ENCODE results near the gene C5orf63.
"Not testable (repeated sequence)": the region's sequence is repeated elsewhere in the genome, so short reads cannot be mapped to it uniquely, and the experiment has no call there.

Gene C5orf63

GRCh38 chr5:127053551-127053950 lies 19.8 kb downstream of the C5orf63 start:
- H3K9ac ChIP-seq (ENCODE audit: low read depth, low read length); H3K4me3 ChIP-seq (ENCODE audit: low read length); H3K4me1 ChIP-seq (ENCODE audit: insufficient read depth, low read length); H3K9me3 ChIP-seq (ENCODE audit: insufficient read depth, low read depth, low read length); H3K36me3 ChIP-seq (ENCODE audit: insufficient read depth, low read length); H3K27me3 ChIP-seq (ENCODE audit: insufficient read depth, low read length); H3K27ac ChIP-seq (ENCODE audit: low read depth, low read length): not testable (repeated sequence)
- 98% methylated on average over 6 of the region's 6 CpGs for WGBS

- H3K9ac ChIP-seq (ENCODE audit: low read depth, low read length), result no peak overlapping the region
These were observed 20.3 kb downstream of the C5orf63 start for GRCh38 chr5:127053049-127053448.

GRCh38 chr5:127051591-127051990 lies 21.7 kb downstream of the C5orf63 start:
- WGBS, result 91% methylated on average over 1 of the region's 1 CpG
- no peak overlapping the region for H3K9ac ChIP-seq (ENCODE audit: low read depth, low read length)
- H3K4me3 ChIP-seq (ENCODE audit: low read length), result no peak overlapping the region
- no peaks in the 10 kb centered on the region for H3K9me3 ChIP-seq (ENCODE audit: insufficient read depth, low read depth, low read length)
- no peaks in the 10 kb centered on the region for H3K36me3 ChIP-seq (ENCODE audit: insufficient read depth, low read length)
- H3K27me3 ChIP-seq (ENCODE audit: insufficient read depth, low read length), result no peaks in the 10 kb centered on the region; the same call in 1 of the 2 replicates
- H3K27ac ChIP-seq (ENCODE audit: low read depth, low read length), result no peak overlapping the region
- no peaks in the 10 kb centered on the region for H3K4me1 ChIP-seq (ENCODE audit: insufficient read depth, low read length)

More at GRCh38 chr5:127053049-127053448, 20.3 kb downstream of the C5orf63 start:
- H3K4me1 ChIP-seq (ENCODE audit: insufficient read depth, low read length), result no peaks in the 10 kb centered on the region
- H3K27me3 ChIP-seq (ENCODE audit: insufficient read depth, low read length), result no peaks in the 10 kb centered on the region
- no peaks in the 10 kb centered on the region for H3K36me3 ChIP-seq (ENCODE audit: insufficient read depth, low read length)
- no peaks in the 10 kb centered on the region for H3K9me3 ChIP-seq (ENCODE audit: insufficient read depth, low read depth, low read length)
- H3K27ac ChIP-seq (ENCODE audit: low read depth, low read length), result no peak overlapping the region
- no peak overlapping the region for H3K4me3 ChIP-seq (ENCODE audit: low read length)
- WGBS, result 89% methylated on average over 1 of the region's 3 CpGs

GRCh38 chr5:127046343-127047072 lies 26.8 kb downstream of the C5orf63 start:
- Histone ChIP-seq H3K27ac (ENCODE audit: low read depth, low read length) (no peak overlapping the region), H3K9me3 (ENCODE audit: insufficient read depth, low read depth, low read length) (no peaks in the 10 kb centered on the region), H3K36me3 (ENCODE audit: insufficient read depth, low read length) (no peaks in the 10 kb centered on the region), H3K27me3 (ENCODE audit: insufficient read depth, low read length) (no peaks in the 10 kb centered on the region; the same call in 1 of the 2 replicates), H3K4me1 (ENCODE audit: insufficient read depth, low read length) (peaks cover 16% of the 10 kb centered on the region), H3K9ac (ENCODE audit: low read depth, low read length) (no peak overlapping the region), H3K4me3 (ENCODE audit: low read length) (no peak overlapping the region)
- WGBS, result 89% methylated on average over 4 of the region's 4 CpGs

GRCh38 chr5:127042593-127042992 lies 30.7 kb downstream of the C5orf63 start:
- Histone ChIP-seq H3K27me3 (ENCODE audit: insufficient read depth, low read length) (no peaks in the 10 kb centered on the region; the same call in 1 of the 2 replicates), H3K27ac (ENCODE audit: low read depth, low read length) (no peak overlapping the region), H3K4me3 (ENCODE audit: low read length) (no peak overlapping the region), H3K36me3 (ENCODE audit: insufficient read depth, low read length) (no peaks in the 10 kb centered on the region), H3K4me1 (ENCODE audit: insufficient read depth, low read length) (peaks cover 27% of the 10 kb centered on the region), H3K9me3 (ENCODE audit: insufficient read depth, low read depth, low read length) (no peaks in the 10 kb centered on the region), H3K9ac (ENCODE audit: low read depth, low read length) (no peak overlapping the region)
- WGBS, result 67% methylated on average over 1 of the region's 2 CpGs

- H3K4me3 ChIP-seq (ENCODE audit: low read length), result no peak overlapping the region
- H3K27me3 ChIP-seq (ENCODE audit: insufficient read depth, low read length), result no peaks in the 10 kb centered on the region
- H3K9me3 ChIP-seq (ENCODE audit: insufficient read depth, low read depth, low read length), result no peaks in the 10 kb centered on the region
- peaks cover 27% of the 10 kb centered on the region for H3K4me1 ChIP-seq (ENCODE audit: insufficient read depth, low read length)
- WGBS, result 57% methylated on average over 2 of the region's 3 CpGs
- H3K9ac ChIP-seq (ENCODE audit: low read depth, low read length), result no peak overlapping the region
- H3K36me3 ChIP-seq (ENCODE audit: insufficient read depth, low read length), result no peaks in the 10 kb centered on the region
- H3K27ac ChIP-seq (ENCODE audit: low read depth, low read length), result peak overlapping the region; percentile 64; the same call in 1 of the 2 replicates
These were observed 31.7 kb downstream of the C5orf63 start for GRCh38 chr5:127041571-127041970.

GRCh38 chr5:127040796-127041520 lies 32.3 kb downstream of the C5orf63 start:
- H3K4me1 ChIP-seq (ENCODE audit: insufficient read depth, low read length), result peaks cover 27% of the 10 kb centered on the region
- no peaks in the 10 kb centered on the region for H3K36me3 ChIP-seq (ENCODE audit: insufficient read depth, low read length)
- peak overlapping the region; percentile 64; the same call in 1 of the 2 replicates for H3K27ac ChIP-seq (ENCODE audit: low read depth, low read length)
- no peak overlapping the region for H3K9ac ChIP-seq (ENCODE audit: low read depth, low read length)
- WGBS, result 23% methylated on average over 7 of the region's 9 CpGs
- H3K27me3 ChIP-seq (ENCODE audit: insufficient read depth, low read length), result no peaks in the 10 kb centered on the region
- no peaks in the 10 kb centered on the region for H3K9me3 ChIP-seq (ENCODE audit: insufficient read depth, low read depth, low read length)
- H3K4me3 ChIP-seq (ENCODE audit: low read length), result no peak overlapping the region

- Histone ChIP-seq H3K27ac (ENCODE audit: low read depth, low read length) (no peak overlapping the region), H3K4me1 (ENCODE audit: insufficient read depth, low read length) (peaks cover 22% of the 10 kb centered on the region), H3K9ac (ENCODE audit: low read depth, low read length) (no peak overlapping the region), H3K4me3 (ENCODE audit: low read length) (no peak overlapping the region), H3K36me3 (ENCODE audit: insufficient read depth, low read length) (no peaks in the 10 kb centered on the region), H3K27me3 (ENCODE audit: insufficient read depth, low read length) (0 out of 2 replicates have a peak, but pooled peaks cover 3% of the 10 kb centered on the region), H3K9me3 (ENCODE audit: insufficient read depth, low read depth, low read length) (no peaks in the 10 kb centered on the region)
- WGBS, result 95% methylated on average over 4 of the region's 4 CpGs
These were observed 34.8 kb downstream of the C5orf63 start for GRCh38 chr5:127038550-127038949.

- no peak overlapping the region; the same call in 1 of the 2 replicates for H3K4me3 ChIP-seq (ENCODE audit: low read length)
- no peak overlapping the region for H3K9ac ChIP-seq (ENCODE audit: low read depth, low read length)
- H3K4me1 ChIP-seq (ENCODE audit: insufficient read depth, low read length), result peaks cover 7% of the 10 kb centered on the region; the same call in 1 of the 2 replicates
- WGBS, result 96% methylated on average over 2 of the region's 2 CpGs
- H3K9me3 ChIP-seq (ENCODE audit: insufficient read depth, low read depth, low read length), result no peaks in the 10 kb centered on the region
- H3K36me3 ChIP-seq (ENCODE audit: insufficient read depth, low read length), result no peaks in the 10 kb centered on the region
- peaks cover 48% of the 10 kb centered on the region for H3K27me3 ChIP-seq (ENCODE audit: insufficient read depth, low read length)
- H3K27ac ChIP-seq (ENCODE audit: low read depth, low read length), result no peak overlapping the region
These were observed 41.5 kb downstream of the C5orf63 start for GRCh38 chr5:127031863-127032232.

- Histone ChIP-seq H3K27ac (ENCODE audit: low read depth, low read length) (peak overlapping the region; percentile 57; the same call in 1 of the 2 replicates), H3K9me3 (ENCODE audit: insufficient read depth, low read depth, low read length) (no peaks in the 10 kb centered on the region), H3K9ac (ENCODE audit: low read depth, low read length) (peak overlapping the region; percentile 53), H3K4me3 (ENCODE audit: low read length) (peak overlapping the region; percentile 76), H3K27me3 (ENCODE audit: insufficient read depth, low read length) (peaks cover 48% of the 10 kb centered on the region), H3K36me3 (ENCODE audit: insufficient read depth, low read length) (no peaks in the 10 kb centered on the region), H3K4me1 (ENCODE audit: insufficient read depth, low read length) (peaks cover 12% of the 10 kb centered on the region; the same call in 1 of the 2 replicates)
- WGBS, result 29% methylated on average over 45 of the region's 45 CpGs
These were observed 42.0 kb downstream of the C5orf63 start for GRCh38 chr5:127031147-127031862.

Data from HUES64 (cell line).